ENCODE measurements around the gene BCDIN3D. TPM values are rescaled to one million over a fixed set of nuclear protein-coding genes. Genes with fewer than 3 reads are reported as not detected.

Gene BCDIN3D
- total RNA-seq, 1 experiment from 2014 or later = 6.2 TPM

- POLR2A ChIA-PET = interaction anchor here (1.7 to 2.5 kb wide), 2 partner anchors 10 to 90 kb away, joined by 6 to 14 read pairs; partner anchors contain the start of genes BCDIN3D and TMBIM6
- CTCF ChIA-PET = interaction anchor here (0.7 to 1.1 kb wide), 3 partner anchors 16 to 188 kb away, joined by 3 to 4 read pairs (median 4); no protein-coding TSS in a partner anchor
- H3K27ac Mint-ChIP-seq (ENCODE audit: low read depth, unreplicated experiment) = no peak overlapping the region
- BruUV-seq (replicated peaks) = no TSS peak
- no peaks in the 10 kb centered on the region for H3K9me3 Mint-ChIP-seq (ENCODE audit: unreplicated experiment)
- no peak for TF ChIP-seq CTCF (IDR thresholded peaks at IDR 0.05; ENCODE audit: unreplicated experiment)
- no peaks in the 10 kb centered on the region for H3K27me3 Mint-ChIP-seq (ENCODE audit: insufficient read depth, unreplicated experiment)
- H3K36me3 Mint-ChIP-seq (ENCODE audit: insufficient read depth, unreplicated experiment) = peaks cover 1% of the 10 kb centered on the region
- H3K4me1 Mint-ChIP-seq (ENCODE audit: insufficient read depth, unreplicated experiment) = peaks cover 23% of the 10 kb centered on the region
- intact Hi-C loops (cut with micrococcal nuclease) = no loop called here
- H3K4me3 Mint-ChIP-seq (ENCODE audit: unreplicated experiment) = no peak overlapping the region
- no peak for DNase-seq (ENCODE audit: unreplicated experiment)
These were observed 11.2 kb downstream of the BCDIN3D start for GRCh38 chr12:49831717-49832116.

- Mint-ChIP-seq H3K4me3 (ENCODE audit: unreplicated experiment) (peak within 1 kb of the TSS; percentile 81), H3K4me1 (ENCODE audit: insufficient read depth, unreplicated experiment) (peaks cover 32% of the 10 kb centered on the region), H3K9me3 (ENCODE audit: unreplicated experiment) (no peaks in the 10 kb centered on the region), H3K27me3 (ENCODE audit: insufficient read depth, unreplicated experiment) (no peaks in the 10 kb centered on the region), H3K27ac (ENCODE audit: low read depth, unreplicated experiment) (peak within 1 kb of the TSS; percentile 75), H3K36me3 (ENCODE audit: insufficient read depth, unreplicated experiment) (no peaks in the 10 kb centered on the region)
- ChIA-PET POLR2A (interaction anchor here (0.6 to 4.8 kb wide), 13 partner anchors 9 to 562 kb away, joined by 3 to 67 read pairs (median 4); partner anchors contain the start of genes BCDIN3D and TMBIM6), CTCF (interaction anchor here (0.9 to 3.1 kb wide), 6 partner anchors 11 to 66 kb away, joined by 3 to 17 read pairs (median 4); partner anchors contain the start of gene BCDIN3D)
- TF ChIP-seq CTCF (IDR thresholded peaks at IDR 0.05; ENCODE audit: unreplicated experiment) = no peak
- peak; percentile 96 for DNase-seq (ENCODE audit: unreplicated experiment)
- intact Hi-C loops (cut with micrococcal nuclease) = no loop called here
- no TSS peak for BruUV-seq (replicated peaks)
These were observed 14.5 kb downstream of the BCDIN3D start, which contains the start of gene NCKAP5L for GRCh38 chr12:49828133-49829091. Gene NCKAP5L, minus strand, starts transcription at chr12:49828413. Its CDS starts 24,369 bp downstream, at chr12:49804044.

GRCh38 chr12:49827401-49828099 lies 15.4 kb downstream of the BCDIN3D start:
- H3K27me3 Mint-ChIP-seq (ENCODE audit: insufficient read depth, unreplicated experiment) = no peaks in the 10 kb centered on the region
- DNase-seq (ENCODE audit: unreplicated experiment) = peak; percentile 49
- H3K27ac Mint-ChIP-seq (ENCODE audit: low read depth, unreplicated experiment) = no peak overlapping the region

More at GRCh38 chr12:49827401-49828099, 15.4 kb downstream of the BCDIN3D start:
- intact Hi-C loops (cut with micrococcal nuclease) = no loop called here
- H3K4me3 Mint-ChIP-seq (ENCODE audit: unreplicated experiment) = peak overlapping the region; percentile 81
- H3K36me3 Mint-ChIP-seq (ENCODE audit: insufficient read depth, unreplicated experiment) = no peaks in the 10 kb centered on the region
- no peaks in the 10 kb centered on the region for H3K9me3 Mint-ChIP-seq (ENCODE audit: unreplicated experiment)
- CTCF ChIA-PET = interaction anchor here (0.6 to 3.1 kb wide), 6 partner anchors 11 to 66 kb away, joined by 3 to 17 read pairs (median 4); no protein-coding TSS in a partner anchor
- no peak for TF ChIP-seq CTCF (IDR thresholded peaks at IDR 0.05; ENCODE audit: unreplicated experiment)
- POLR2A ChIA-PET = interaction anchor here (0.7 to 4.8 kb wide), 11 partner anchors 10 to 1212 kb away, joined by 3 to 67 read pairs (median 4); partner anchors contain the start of genes BCDIN3D and TMBIM6
- no TSS peak for BruUV-seq (replicated peaks)
- peaks cover 25% of the 10 kb centered on the region for H3K4me1 Mint-ChIP-seq (ENCODE audit: insufficient read depth, unreplicated experiment)
